OCI-LY1 (cell line): ENCODE measurements around the gene ESR2.

Source experiments
- H2AFZ ChIP-seq: fragments of 200-600 bp; sonication (generic), shearing (Covaris generic); 2 replicates; pipeline ENCODE4 v1.6.0; 2014; ENCODE audit warnings: antibody characterized with exemption, mild to moderate bottlenecking, low read length
- H3F3A ChIP-seq: fragments of 200-600 bp; sonication (generic), shearing (Covaris generic); 2 replicates; pipeline ENCODE4 v1.6.0; 2014; ENCODE audit warnings: mild to moderate bottlenecking, antibody characterized with exemption, low read length, moderate library complexity; ENCODE audit not compliant: insufficient read depth
- H3K27ac ChIP-seq: fragments of 200-600 bp; sonication (generic); 2 replicates; pipeline ENCODE4 v1.5.1; 2014; ENCODE audit warnings: low read length, mixed run types, mild to moderate bottlenecking, low read depth; ENCODE audit not compliant: poor library complexity, severe bottlenecking
- H3K27me3 ChIP-seq: fragments of 200-600 bp; sonication (generic); 2 replicates; pipeline ENCODE4 v1.6.0; 2014; ENCODE audit warnings: antibody characterized with exemption, mild to moderate bottlenecking, low read length, moderate library complexity; ENCODE audit not compliant: insufficient read depth
- H3K36me3 ChIP-seq: fragments of 200-600 bp; sonication (generic); 2 replicates; pipeline ENCODE4 v1.6.1; 2014; ENCODE audit warnings: mild to moderate bottlenecking, antibody characterized with exemption, low read length, moderate library complexity, mixed read lengths; ENCODE audit not compliant: insufficient read depth
- H3K4me1 ChIP-seq: fragments of 200-600 bp; sonication (generic); 2 replicates; pipeline ENCODE4 v1.5.1; 2014; ENCODE audit warnings: mild to moderate bottlenecking, low read length, moderate library complexity; ENCODE audit not compliant: insufficient read depth, severe bottlenecking
- H3K4me2 ChIP-seq: fragments of 200-600 bp; sonication (generic), shearing (Covaris generic); 2 replicates; pipeline ENCODE4 v1.6.1; 2014; ENCODE audit warnings: low read length
- H3K4me3 ChIP-seq: fragments of 200-600 bp; sonication (generic); 2 replicates; pipeline ENCODE4 v1.5.1; 2014; ENCODE audit warnings: low read length, low read depth, mild to moderate bottlenecking, mixed read lengths; ENCODE audit not compliant: poor library complexity, severe bottlenecking
- H3K79me2 ChIP-seq: fragments of 200-600 bp; shearing (Covaris generic); 2 replicates; pipeline ENCODE4 v1.6.1; 2016; ENCODE audit warnings: mixed run types, low read length, mixed read lengths; ENCODE audit not compliant: insufficient read depth
- H3K9ac ChIP-seq: fragments of 200-600 bp; sonication (generic), shearing (Covaris generic); 2 replicates; pipeline ENCODE4 v1.6.1; 2014; ENCODE audit warnings: mild to moderate bottlenecking, low read length, mixed read lengths
- H3K9me2 ChIP-seq: fragments of 200-600 bp; sonication (generic), shearing (Covaris generic); 2 replicates; pipeline ENCODE4 v1.6.1; 2014; ENCODE audit warnings: low read depth, mild to moderate bottlenecking, low read length, mixed read lengths
- H3K9me3 ChIP-seq: fragments of 200-600 bp; shearing (Covaris generic); 2 replicates; pipeline ENCODE4 v1.6.1; 2014; ENCODE audit warnings: low read length, mixed read lengths
- H4K20me1 ChIP-seq: fragments of 200-600 bp; sonication (generic), shearing (Covaris generic); 2 replicates; pipeline ENCODE4 v1.6.0; 2016; ENCODE audit warnings: mild to moderate bottlenecking, low read length; ENCODE audit not compliant: insufficient read depth
- CTCF ChIP-seq: fragments of 200-600 bp; sonication (generic), shearing (Covaris generic); IDR thresholded peaks from 2 replicates; pipeline ENCODE4 v1.5.1; 2017; ENCODE audit warnings: mild to moderate bottlenecking, antibody characterized with exemption, low read length, moderate library complexity, mixed read lengths
- EZH2 ChIP-seq: fragments of 200-600 bp; sonication (generic), shearing (Covaris generic); IDR thresholded peaks from 2 replicates; pipeline ENCODE4 v1.8.0; 2017; ENCODE audit warnings: borderline replicate concordance, mixed run types, mild to moderate bottlenecking, antibody characterized with exemption, low read length, moderate library complexity, mixed read lengths

The ESR2 gene

GRCh38 chr14:64201921-64202545 lies 92.1 kb downstream of the ESR2 start:
- peak overlapping the region; percentile 59 for H3K4me2 ChIP-seq
- H3K4me1 ChIP-seq, result peaks cover 100% of the 10 kb centered on the region
- H4K20me1 ChIP-seq, result no peaks in the 10 kb centered on the region
- no peaks in the 10 kb centered on the region for H3K36me3 ChIP-seq
- no peaks in the 10 kb centered on the region for H3K9me2 ChIP-seq
- H3F3A ChIP-seq, result peaks cover 30% of the 10 kb centered on the region
- H3K27ac ChIP-seq, result peak overlapping the region; percentile 100
- no peak for TF ChIP-seq EZH2
- no peak for TF ChIP-seq CTCF
- no peaks in the 10 kb centered on the region for H3K27me3 ChIP-seq
- H3K9ac ChIP-seq, result peak overlapping the region; percentile 68
- H3K9me3 ChIP-seq, result no peaks in the 10 kb centered on the region
- no peaks in the 10 kb centered on the region for H3K79me2 ChIP-seq
- no peak overlapping the region for H2AFZ ChIP-seq
- peak overlapping the region; percentile 28 for H3K4me3 ChIP-seq

GRCh38 chr14:64201296-64201695 lies 92.9 kb downstream of the ESR2 start:
- H3K27me3 ChIP-seq, result no peaks in the 10 kb centered on the region
- H3K9me3 ChIP-seq, result no peaks in the 10 kb centered on the region
- peaks cover 100% of the 10 kb centered on the region for H3K4me1 ChIP-seq
- peak overlapping the region; percentile 59 for H3K4me2 ChIP-seq
- no peaks in the 10 kb centered on the region for H3K79me2 ChIP-seq
- H3K9me2 ChIP-seq, result no peaks in the 10 kb centered on the region
- no peak overlapping the region for H2AFZ ChIP-seq
- TF ChIP-seq EZH2, result no peak
- no peak for TF ChIP-seq CTCF
- no peaks in the 10 kb centered on the region for H3K36me3 ChIP-seq
- H4K20me1 ChIP-seq, result no peaks in the 10 kb centered on the region
- peak overlapping the region; percentile 28 for H3K4me3 ChIP-seq
- peak overlapping the region; percentile 68 for H3K9ac ChIP-seq
- peak overlapping the region; percentile 100 for H3K27ac ChIP-seq
- peaks cover 30% of the 10 kb centered on the region for H3F3A ChIP-seq

GRCh38 chr14:64200170-64200569 lies 94.0 kb downstream of the ESR2 start:
- no peaks in the 10 kb centered on the region for H3K9me3 ChIP-seq
- peak overlapping the region; percentile 59; the same call in 1 of the 2 replicates for H3K4me2 ChIP-seq
- peaks cover 30% of the 10 kb centered on the region for H3F3A ChIP-seq
- H2AFZ ChIP-seq, result no peak overlapping the region
- no peaks in the 10 kb centered on the region for H3K9me2 ChIP-seq
- TF ChIP-seq EZH2 (no peak), CTCF (no peak)
- no peaks in the 10 kb centered on the region for H3K36me3 ChIP-seq
- H4K20me1 ChIP-seq, result no peaks in the 10 kb centered on the region
- no peaks in the 10 kb centered on the region for H3K27me3 ChIP-seq
- H3K4me1 ChIP-seq, result peaks cover 100% of the 10 kb centered on the region
- H3K4me3 ChIP-seq, result no peak overlapping the region
- no peaks in the 10 kb centered on the region for H3K79me2 ChIP-seq
- peak overlapping the region; percentile 68 for H3K9ac ChIP-seq
- H3K27ac ChIP-seq, result peak overlapping the region; percentile 100
